Measurements from ENCODE around the gene S100A14.
"Not testable (repeated sequence)": the region's sequence is repeated elsewhere in the genome, so short reads cannot be mapped to it uniquely, and the experiment has no call there.

The S100A14 gene

GRCh38 chr1:153592748-153593147 is 23.4 kb downstream of the S100A14 start:
- 72 to 81% methylated on average over 3 to 4 of the region's 4 CpGs for WGBS, 2 experiments
- Histone ChIP-seq H3K27me3 (ENCODE audit: control insufficient read depth, insufficient read depth, low read length, poor library complexity, severe bottlenecking) (no peaks in the 10 kb centered on the region), H3K4me3 (ENCODE audit: insufficient read depth, low read depth, low read length) (no peak overlapping the region), H3K27ac (ENCODE audit: insufficient read depth, low read depth, low read length, poor library complexity, severe bottlenecking) (no peak overlapping the region), H3K9me3 (ENCODE audit: control insufficient read depth, low read length) (no peaks in the 10 kb centered on the region), H3K4me1 (ENCODE audit: control insufficient read depth, insufficient read depth, low read length) (no peaks in the 10 kb centered on the region), H3K36me3 (ENCODE audit: control insufficient read depth, insufficient read depth, low read length) (no peaks in the 10 kb centered on the region)

- no peak overlapping the region for H3K4me3 ChIP-seq (ENCODE audit: insufficient read depth, low read depth, low read length)
- H3K9me3 ChIP-seq (ENCODE audit: control insufficient read depth, low read length), result no peaks in the 10 kb centered on the region
- H3K4me1 ChIP-seq (ENCODE audit: control insufficient read depth, insufficient read depth, low read length), result peaks cover 7% of the 10 kb centered on the region
- 96 to 100% methylated on average over 2 of the region's 2 CpGs for WGBS, 2 experiments
- H3K27me3 ChIP-seq (ENCODE audit: control insufficient read depth, insufficient read depth, low read length, poor library complexity, severe bottlenecking), result no peaks in the 10 kb centered on the region
- H3K36me3 ChIP-seq (ENCODE audit: control insufficient read depth, insufficient read depth, low read length), result no peaks in the 10 kb centered on the region
- no peak overlapping the region for H3K27ac ChIP-seq (ENCODE audit: insufficient read depth, low read depth, low read length, poor library complexity, severe bottlenecking)
Observed at GRCh38 chr1:153588482-153588881, 27.6 kb downstream of the S100A14 start.

GRCh38 chr1:153588033-153588432 is 28.1 kb downstream of the S100A14 start:
- H3K27me3 ChIP-seq (ENCODE audit: control insufficient read depth, insufficient read depth, low read length, poor library complexity, severe bottlenecking); H3K36me3 ChIP-seq (ENCODE audit: control insufficient read depth, insufficient read depth, low read length); H3K4me1 ChIP-seq (ENCODE audit: control insufficient read depth, insufficient read depth, low read length); H3K9me3 ChIP-seq (ENCODE audit: control insufficient read depth, low read length); H3K27ac ChIP-seq (ENCODE audit: insufficient read depth, low read depth, low read length, poor library complexity, severe bottlenecking); H3K4me3 ChIP-seq (ENCODE audit: insufficient read depth, low read depth, low read length): not testable (repeated sequence)
- 89 to 92% methylated on average over 9 of the region's 10 CpGs for WGBS, 2 experiments

GRCh38 chr1:153587314-153587713 is 28.8 kb downstream of the S100A14 start:
- Histone ChIP-seq H3K27ac (ENCODE audit: insufficient read depth, low read depth, low read length, poor library complexity, severe bottlenecking) (no peak overlapping the region), H3K27me3 (ENCODE audit: control insufficient read depth, insufficient read depth, low read length, poor library complexity, severe bottlenecking) (no peaks in the 10 kb centered on the region), H3K4me1 (ENCODE audit: control insufficient read depth, insufficient read depth, low read length) (peaks cover 7% of the 10 kb centered on the region), H3K9me3 (ENCODE audit: control insufficient read depth, low read length) (no peaks in the 10 kb centered on the region), H3K36me3 (ENCODE audit: control insufficient read depth, insufficient read depth, low read length) (no peaks in the 10 kb centered on the region), H3K4me3 (ENCODE audit: insufficient read depth, low read depth, low read length) (no peak overlapping the region)
- 91 to 94% methylated on average over 5 of the region's 5 CpGs for WGBS, 2 experiments

- no peaks in the 10 kb centered on the region for H3K9me3 ChIP-seq (ENCODE audit: control insufficient read depth, low read length)
- 83 to 86% methylated on average over 1 of the region's 1 CpG for WGBS, 2 experiments
- H3K4me3 ChIP-seq (ENCODE audit: insufficient read depth, low read depth, low read length), result no peak overlapping the region
- H3K36me3 ChIP-seq (ENCODE audit: control insufficient read depth, insufficient read depth, low read length), result no peaks in the 10 kb centered on the region
- peaks cover 7% of the 10 kb centered on the region for H3K4me1 ChIP-seq (ENCODE audit: control insufficient read depth, insufficient read depth, low read length)
- no peaks in the 10 kb centered on the region for H3K27me3 ChIP-seq (ENCODE audit: control insufficient read depth, insufficient read depth, low read length, poor library complexity, severe bottlenecking)
- no peak overlapping the region for H3K27ac ChIP-seq (ENCODE audit: insufficient read depth, low read depth, low read length, poor library complexity, severe bottlenecking)
Observed at GRCh38 chr1:153586347-153586746, 29.8 kb downstream of the S100A14 start.

- Histone ChIP-seq H3K4me1 (ENCODE audit: control insufficient read depth, insufficient read depth, low read length) (peaks cover 7% of the 10 kb centered on the region), H3K27me3 (ENCODE audit: control insufficient read depth, insufficient read depth, low read length, poor library complexity, severe bottlenecking) (no peaks in the 10 kb centered on the region), H3K9me3 (ENCODE audit: control insufficient read depth, low read length) (no peaks in the 10 kb centered on the region), H3K27ac (ENCODE audit: insufficient read depth, low read depth, low read length, poor library complexity, severe bottlenecking) (no peak overlapping the region), H3K4me3 (ENCODE audit: insufficient read depth, low read depth, low read length) (no peak overlapping the region), H3K36me3 (ENCODE audit: control insufficient read depth, insufficient read depth, low read length) (no peaks in the 10 kb centered on the region)
- WGBS, 2 experiments, result 88 to 96% methylated on average over 1 of the region's 1 CpG
Observed at GRCh38 chr1:153585006-153585405, 31.1 kb downstream of the S100A14 start.

GRCh38 chr1:153583976-153584375 is 32.1 kb downstream of the S100A14 start:
- WGBS, 2 experiments, result 84 to 92% methylated on average over 2 of the region's 2 CpGs

GRCh38 chr1:153583514-153583913 is 32.6 kb downstream of the S100A14 start:
- H3K4me1 ChIP-seq (ENCODE audit: control insufficient read depth, insufficient read depth, low read length), result peaks cover 17% of the 10 kb centered on the region
- H3K36me3 ChIP-seq (ENCODE audit: control insufficient read depth, insufficient read depth, low read length); H3K9me3 ChIP-seq (ENCODE audit: control insufficient read depth, low read length); H3K4me3 ChIP-seq (ENCODE audit: insufficient read depth, low read depth, low read length); H3K27ac ChIP-seq (ENCODE audit: insufficient read depth, low read depth, low read length, poor library complexity, severe bottlenecking); H3K27me3 ChIP-seq (ENCODE audit: control insufficient read depth, insufficient read depth, low read length, poor library complexity, severe bottlenecking): not testable (repeated sequence)
- WGBS, 2 experiments, result 26 to 56% methylated on average over 1 of the region's 3 CpGs

More at GRCh38 chr1:153583976-153584375, 32.1 kb downstream of the S100A14 start:
- Histone ChIP-seq H3K9me3 (ENCODE audit: control insufficient read depth, low read length) (no peaks in the 10 kb centered on the region), H3K27ac (ENCODE audit: insufficient read depth, low read depth, low read length, poor library complexity, severe bottlenecking) (no peak overlapping the region), H3K4me1 (ENCODE audit: control insufficient read depth, insufficient read depth, low read length) (peaks cover 13% of the 10 kb centered on the region), H3K36me3 (ENCODE audit: control insufficient read depth, insufficient read depth, low read length) (no peaks in the 10 kb centered on the region), H3K27me3 (ENCODE audit: control insufficient read depth, insufficient read depth, low read length, poor library complexity, severe bottlenecking) (no peaks in the 10 kb centered on the region), H3K4me3 (ENCODE audit: insufficient read depth, low read depth, low read length) (no peak overlapping the region)

GRCh38 chr1:153582836-153583235 is 33.3 kb downstream of the S100A14 start:
- H3K27me3 ChIP-seq (ENCODE audit: control insufficient read depth, insufficient read depth, low read length, poor library complexity, severe bottlenecking); H3K4me3 ChIP-seq (ENCODE audit: insufficient read depth, low read depth, low read length); H3K36me3 ChIP-seq (ENCODE audit: control insufficient read depth, insufficient read depth, low read length); H3K9me3 ChIP-seq (ENCODE audit: control insufficient read depth, low read length); H3K27ac ChIP-seq (ENCODE audit: insufficient read depth, low read depth, low read length, poor library complexity, severe bottlenecking): not testable (repeated sequence)
- peaks cover 23% of the 10 kb centered on the region for H3K4me1 ChIP-seq (ENCODE audit: control insufficient read depth, insufficient read depth, low read length)
- WGBS, 2 experiments, result 95% methylated on average over 34 of the region's 34 CpGs

- 73 to 74% methylated on average over 3 of the region's 3 CpGs for WGBS, 2 experiments
Observed at GRCh38 chr1:153578936-153579335, 37.2 kb downstream of the S100A14 start.

GRCh38 chr1:153578490-153578889 is 37.6 kb downstream of the S100A14 start:
- Histone ChIP-seq H3K27me3 (ENCODE audit: control insufficient read depth, insufficient read depth, low read length, poor library complexity, severe bottlenecking) (no peaks in the 10 kb centered on the region), H3K27ac (ENCODE audit: insufficient read depth, low read depth, low read length, poor library complexity, severe bottlenecking) (peak overlapping the region; percentile 67), H3K4me1 (ENCODE audit: control insufficient read depth, insufficient read depth, low read length) (peaks cover 16% of the 10 kb centered on the region), H3K36me3 (ENCODE audit: control insufficient read depth, insufficient read depth, low read length) (no peaks in the 10 kb centered on the region), H3K9me3 (ENCODE audit: control insufficient read depth, low read length) (no peaks in the 10 kb centered on the region), H3K4me3 (ENCODE audit: insufficient read depth, low read depth, low read length) (no peak overlapping the region)

More at GRCh38 chr1:153578936-153579335, 37.2 kb downstream of the S100A14 start:
- peaks cover 17% of the 10 kb centered on the region for H3K4me1 ChIP-seq (ENCODE audit: control insufficient read depth, insufficient read depth, low read length)
- H3K27me3 ChIP-seq (ENCODE audit: control insufficient read depth, insufficient read depth, low read length, poor library complexity, severe bottlenecking), result no peaks in the 10 kb centered on the region
- H3K27ac ChIP-seq (ENCODE audit: insufficient read depth, low read depth, low read length, poor library complexity, severe bottlenecking), result peak overlapping the region; percentile 67
- no peaks in the 10 kb centered on the region for H3K36me3 ChIP-seq (ENCODE audit: control insufficient read depth, insufficient read depth, low read length)
- H3K9me3 ChIP-seq (ENCODE audit: control insufficient read depth, low read length), result no peaks in the 10 kb centered on the region
- no peak overlapping the region for H3K4me3 ChIP-seq (ENCODE audit: insufficient read depth, low read depth, low read length)
